ENCODE measurements around the gene FRG1.
"Not testable (repeated sequence)": the region's sequence is repeated elsewhere in the genome, so short reads cannot be mapped to it uniquely, and the experiment has no call there.

Gene FRG1

GRCh38 chr4:189981970-189982369 lies 41.3 kb downstream of the FRG1 start:
- TF ChIP-seq CTCF (IDR thresholded peaks at IDR 0.05; ENCODE audit: borderline replicate concordance, insufficient read depth, low read depth, low read length) = no peak
- no peak overlapping the region for H3K4me3 ChIP-seq (ENCODE audit: low read depth, low read length)

DNA sequence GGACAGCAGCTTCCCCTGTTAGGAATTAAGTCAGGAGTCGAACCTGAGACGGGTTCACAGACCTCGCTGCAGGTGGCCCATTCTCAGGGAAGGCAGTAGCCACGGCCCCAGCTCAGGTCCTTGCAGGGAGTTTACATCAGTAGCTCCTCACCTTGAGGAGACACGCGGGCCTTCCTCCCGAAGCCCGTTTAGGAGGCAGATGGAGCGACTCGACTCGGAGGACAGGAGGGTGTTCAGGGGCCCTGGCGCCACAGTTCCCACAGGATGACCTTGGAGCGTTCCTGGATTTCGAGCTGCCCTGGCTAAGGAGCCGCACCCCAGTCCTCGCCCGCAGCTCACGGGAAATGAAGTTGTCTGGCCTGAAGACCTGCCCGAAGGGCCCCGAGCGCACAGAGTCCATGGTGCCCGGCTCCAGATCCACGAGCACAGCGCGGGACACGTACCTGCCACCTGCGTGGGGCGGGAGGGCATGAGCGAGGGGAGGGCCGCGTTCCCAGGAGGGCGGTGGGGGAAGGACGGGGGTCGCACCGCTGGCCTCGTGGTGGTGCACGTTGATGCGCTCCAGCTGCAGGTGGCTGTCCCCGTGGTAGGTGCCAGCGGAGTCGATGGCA lies 43.3 kb downstream of the FRG1 start:
- not testable (repeated sequence) for H3K4me3 ChIP-seq (ENCODE audit: low read depth, low read length)

DNA sequence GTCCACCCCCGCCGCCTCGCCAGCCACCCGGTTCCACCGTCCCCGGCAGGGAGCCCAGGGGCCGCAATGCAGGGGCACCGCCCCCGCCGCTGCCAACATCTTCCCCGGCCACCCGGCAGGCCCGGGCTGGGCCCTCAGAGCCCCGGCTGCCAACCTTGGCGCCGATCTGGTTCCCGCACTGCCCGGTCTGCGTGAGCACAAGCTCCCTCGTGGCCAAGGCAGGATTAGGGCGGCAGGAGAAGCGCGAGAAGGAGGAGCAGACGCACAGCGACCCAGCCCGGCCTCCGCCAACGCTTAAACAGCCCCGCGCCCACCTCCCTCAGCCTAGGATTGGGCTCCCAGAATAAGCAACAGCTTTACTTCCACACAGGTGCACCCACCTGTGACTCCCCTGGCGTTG lies 44.0 kb downstream of the FRG1 start:
- not testable (repeated sequence) for H3K4me3 ChIP-seq (ENCODE audit: low read depth, low read length)

DNA sequence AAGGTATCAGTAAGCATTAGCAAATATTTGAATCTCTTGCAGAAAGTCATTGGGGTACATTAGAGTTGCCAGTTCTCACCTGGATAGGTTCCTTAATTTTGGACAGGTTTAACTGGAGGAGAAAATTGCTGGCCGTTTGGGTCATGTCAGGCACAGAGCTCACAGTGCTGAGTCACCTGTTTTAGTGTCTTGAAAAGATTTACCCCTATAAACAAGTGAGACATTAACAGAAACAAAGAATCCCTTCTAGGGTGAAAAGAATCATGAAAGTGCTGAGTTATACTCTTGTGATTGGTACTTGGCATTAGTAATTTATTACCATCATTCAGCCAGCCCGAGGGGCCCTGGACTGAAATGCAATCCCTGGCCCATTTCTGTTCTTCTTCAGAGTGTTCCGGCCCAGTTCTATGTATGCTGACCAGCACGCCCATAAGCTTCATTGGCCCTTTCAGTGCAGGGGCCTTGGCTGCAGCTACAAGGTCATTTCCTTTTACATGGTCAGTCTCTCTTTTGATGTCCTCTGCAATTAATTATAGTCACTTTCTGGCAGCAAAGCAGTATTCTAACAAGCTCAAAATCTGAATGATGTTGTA lies 45.1 kb downstream of the FRG1 start:
- H3K4me3 ChIP-seq (ENCODE audit: low read depth, low read length) = not testable (repeated sequence)

GRCh38 chr4:189988877-189989431 lies 48.3 kb downstream of the FRG1 start:
- H3K4me3 ChIP-seq (ENCODE audit: low read depth, low read length) = no peak overlapping the region
- TF ChIP-seq CTCF (IDR thresholded peaks at IDR 0.05; ENCODE audit: borderline replicate concordance, insufficient read depth, low read depth, low read length) = no peak

DNA sequence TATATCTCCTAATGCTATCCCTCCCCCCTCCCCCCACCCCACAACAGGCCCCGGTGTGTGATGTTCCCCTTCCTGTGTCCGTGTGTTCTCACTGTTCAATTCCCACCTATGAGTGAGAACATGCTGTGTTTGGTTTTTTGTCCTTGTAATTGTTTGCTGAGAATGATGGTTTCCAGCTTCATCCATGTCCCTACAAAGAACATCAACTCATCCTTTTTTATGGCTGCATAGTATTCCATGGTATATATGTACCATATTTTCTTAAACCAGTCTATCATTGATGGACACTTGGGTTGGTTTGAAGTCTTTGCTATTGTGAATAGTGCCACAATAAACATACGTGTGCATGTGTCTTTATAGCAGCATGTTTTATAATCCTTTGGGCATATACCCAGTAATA lies 49.3 kb downstream of the FRG1 start:
- H3K4me3 ChIP-seq (ENCODE audit: low read depth, low read length) = not testable (repeated sequence)
